ENCODE measurements around the gene UTP3. TPM values are rescaled to one million over a fixed set of nuclear protein-coding genes. Genes with fewer than 3 reads are reported as not detected.

UTP3 gene
- total RNA-seq, 1 donor from 2014 or later: 26.4 TPM

- Mint-ChIP-seq H3K27ac (peak overlapping the region; percentile 13), H3K4me1 (ENCODE audit: unreplicated experiment) (peaks cover 37% of the 10 kb centered on the region), H3K4me3 (peak overlapping the region; percentile 22), H3K9me3 (no peaks in the 10 kb centered on the region), H3K27me3 (no peaks in the 10 kb centered on the region), H3K36me3 (peaks cover 5% of the 10 kb centered on the region)
- DNase-seq (ENCODE audit: extremely low spot score, unreplicated experiment): no peak
- TF ChIP-seq CTCF (conservative IDR thresholded peaks at IDR 0.05): no peak
Observed at GRCh38 chr4:70709611-70710205, 21.4 kb downstream of the UTP3 start.

- H3K9me3 Mint-ChIP-seq: no peaks in the 10 kb centered on the region
- H3K4me3 Mint-ChIP-seq: no peak overlapping the region
- peaks cover 5% of the 10 kb centered on the region for H3K36me3 Mint-ChIP-seq
- no peaks in the 10 kb centered on the region for H3K27me3 Mint-ChIP-seq
- no peak for TF ChIP-seq CTCF (conservative IDR thresholded peaks at IDR 0.05)
- peaks cover 32% of the 10 kb centered on the region for H3K4me1 Mint-ChIP-seq (ENCODE audit: unreplicated experiment)
- DNase-seq (ENCODE audit: extremely low spot score, unreplicated experiment): no peak
- H3K27ac Mint-ChIP-seq: no peak overlapping the region
Observed at GRCh38 chr4:70711599-70711998, 23.3 kb downstream of the UTP3 start.

GRCh38 chr4:70712150-70712549, 23.8 kb downstream of the UTP3 start:
- H3K36me3 Mint-ChIP-seq: peaks cover 5% of the 10 kb centered on the region
- no peaks in the 10 kb centered on the region for H3K27me3 Mint-ChIP-seq
- H3K4me3 Mint-ChIP-seq: no peak overlapping the region
- TF ChIP-seq CTCF (conservative IDR thresholded peaks at IDR 0.05): no peak
- H3K4me1 Mint-ChIP-seq (ENCODE audit: unreplicated experiment): peaks cover 32% of the 10 kb centered on the region
- H3K27ac Mint-ChIP-seq: no peak overlapping the region
- H3K9me3 Mint-ChIP-seq: no peaks in the 10 kb centered on the region
- DNase-seq (ENCODE audit: extremely low spot score, unreplicated experiment): no peak

- H3K4me1 Mint-ChIP-seq (ENCODE audit: unreplicated experiment): peaks cover 32% of the 10 kb centered on the region
- no peak for DNase-seq (ENCODE audit: extremely low spot score, unreplicated experiment)
- peak overlapping the region; percentile 47 for H3K4me3 Mint-ChIP-seq
- no peaks in the 10 kb centered on the region for H3K9me3 Mint-ChIP-seq
- H3K36me3 Mint-ChIP-seq: peaks cover 5% of the 10 kb centered on the region
- H3K27ac Mint-ChIP-seq: peak overlapping the region; percentile 58
- H3K27me3 Mint-ChIP-seq: no peaks in the 10 kb centered on the region
- TF ChIP-seq CTCF (conservative IDR thresholded peaks at IDR 0.05): no peak
Observed at GRCh38 chr4:70712604-70713452, 24.5 kb downstream of the UTP3 start.

GRCh38 chr4:70713453-70714078, 25.2 kb downstream of the UTP3 start:
- H3K4me3 Mint-ChIP-seq: peak overlapping the region; percentile 47
- DNase-seq (ENCODE audit: extremely low spot score, unreplicated experiment): no peak
- H3K27ac Mint-ChIP-seq: peak overlapping the region; percentile 58
- H3K36me3 Mint-ChIP-seq: peaks cover 5% of the 10 kb centered on the region
- TF ChIP-seq CTCF (conservative IDR thresholded peaks at IDR 0.05): no peak
- no peaks in the 10 kb centered on the region for H3K27me3 Mint-ChIP-seq
- H3K4me1 Mint-ChIP-seq (ENCODE audit: unreplicated experiment): peaks cover 32% of the 10 kb centered on the region
- no peaks in the 10 kb centered on the region for H3K9me3 Mint-ChIP-seq

Measured in type B pancreatic cell (in vitro differentiated cells).